Stimulated activated CD8-positive, alpha-beta memory T cell treated with anti-CD3 and anti-CD28 coated beads, Interleukin-15, amount 100 ng/mL, for 48 hours (primary cell): Measurements from ENCODE around the gene CDK6.
"Not testable (repeated sequence)": the region's sequence is repeated elsewhere in the genome, so short reads cannot be mapped to it uniquely, and the experiment has no call there.

Experiments
- DNase-seq, 2 donors: peaks; one replicate each; pipeline ENCODE4 v3.0.0-alpha.2; 2020; ENCODE audit warnings: low read depth in 2 of 2

Gene CDK6

DNA sequence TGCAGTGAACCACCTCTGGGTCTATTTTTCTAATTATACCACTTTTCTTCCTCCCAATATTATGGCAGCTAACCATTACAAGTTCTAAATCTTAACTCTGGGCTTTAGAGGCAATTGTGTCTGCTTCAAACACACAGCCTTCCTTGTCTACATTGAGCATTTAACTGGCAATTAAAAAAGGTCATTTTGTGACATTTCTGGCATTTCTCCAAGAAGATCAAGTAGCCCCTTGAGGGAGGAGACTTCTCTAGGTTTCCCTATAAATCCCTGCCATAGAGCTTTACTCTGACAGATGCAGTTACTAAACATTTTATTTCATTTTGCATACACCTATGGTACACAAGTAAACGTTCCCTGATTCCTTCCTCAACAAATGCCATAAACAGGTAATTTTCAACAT is 212.8 kb downstream of the CDK6 start:
- no peak for DNase-seq

DNA sequence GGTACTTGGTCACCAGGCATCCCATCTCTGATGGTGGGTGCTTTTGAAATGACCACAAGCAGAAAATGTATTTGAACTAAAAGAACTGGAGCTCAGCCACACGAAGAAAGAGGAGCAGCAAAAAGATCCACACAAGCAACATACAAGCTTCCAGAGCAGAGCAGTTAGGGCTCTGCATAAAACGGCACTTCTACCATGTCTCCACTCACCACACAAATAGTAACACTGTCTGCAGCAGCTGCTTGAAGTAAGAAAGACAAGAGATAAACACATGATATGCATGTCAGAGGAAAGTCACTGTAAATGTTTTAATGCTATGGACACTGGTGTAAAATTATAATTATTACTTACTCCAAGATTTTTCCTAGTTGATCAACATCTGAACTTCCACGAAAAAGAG is 213.7 kb downstream of the CDK6 start:
- no peak for DNase-seq

DNA sequence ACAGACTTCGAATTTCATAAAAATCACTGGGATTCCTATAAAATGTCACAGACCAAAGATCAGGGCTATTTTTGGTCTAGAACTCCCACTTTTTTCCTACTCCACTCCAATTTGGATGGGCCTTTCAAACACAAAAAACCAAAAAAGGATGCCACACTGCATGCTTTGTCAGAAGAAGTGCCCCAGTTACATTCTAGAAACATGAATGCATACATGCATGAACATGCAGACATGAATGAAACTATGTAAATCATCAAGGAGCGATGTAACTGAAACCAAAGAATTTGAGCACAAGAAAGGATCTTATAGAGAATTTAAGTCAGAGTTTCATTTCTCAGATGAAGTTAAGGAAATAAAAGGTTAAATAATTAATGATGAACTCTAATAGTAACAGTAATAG is 214.3 kb downstream of the CDK6 start:
- no peak for DNase-seq

DNA sequence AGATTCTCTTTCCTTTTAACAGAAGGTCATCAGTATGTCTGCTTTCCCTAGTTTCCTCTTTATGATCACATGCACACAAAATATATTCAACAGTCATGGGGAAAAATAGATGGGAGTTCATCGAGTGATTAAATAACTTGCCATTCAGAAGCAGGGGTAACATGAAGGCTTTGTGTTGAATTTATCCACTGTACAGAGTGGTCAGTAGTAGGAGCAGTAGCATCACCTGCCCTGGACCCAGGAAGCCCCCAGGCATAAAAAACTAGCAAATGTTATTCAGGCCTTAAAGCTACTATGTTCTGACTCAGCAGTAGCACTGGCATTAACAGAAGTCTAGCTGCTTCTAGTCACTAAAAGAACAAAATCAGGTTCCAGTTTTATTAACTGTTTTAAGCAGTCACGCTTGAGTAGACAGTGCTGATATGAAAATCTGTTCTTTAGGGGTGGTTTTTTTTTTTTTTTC is 214.8 kb downstream of the CDK6 start:
- DNase-seq, result no peak

DNA sequence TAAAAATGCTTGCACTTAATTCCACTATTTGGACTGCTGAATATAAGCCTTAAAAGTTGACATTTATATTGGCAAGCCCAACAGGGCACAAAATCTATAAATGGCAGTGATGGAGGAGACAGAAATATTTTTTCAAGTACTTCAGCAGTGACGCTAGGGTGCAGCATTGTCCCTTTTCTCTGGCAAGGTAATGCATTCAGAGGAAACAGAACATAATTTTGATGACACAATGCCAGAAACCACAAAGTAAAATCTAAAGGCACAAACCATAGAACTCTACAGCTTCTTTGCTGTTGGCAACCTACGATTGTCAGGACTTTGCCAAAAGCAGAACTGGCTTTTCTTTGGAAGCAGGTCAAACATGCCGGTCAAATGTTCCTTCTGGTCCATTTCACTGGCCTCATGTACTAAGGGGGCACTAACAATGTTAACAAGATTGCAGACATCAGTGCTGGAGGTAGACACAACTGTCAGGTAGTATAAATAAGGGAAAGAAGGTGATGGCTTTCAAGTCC is 215.3 kb downstream of the CDK6 start:
- DNase-seq, result peak; percentile 56 to 65

DNA sequence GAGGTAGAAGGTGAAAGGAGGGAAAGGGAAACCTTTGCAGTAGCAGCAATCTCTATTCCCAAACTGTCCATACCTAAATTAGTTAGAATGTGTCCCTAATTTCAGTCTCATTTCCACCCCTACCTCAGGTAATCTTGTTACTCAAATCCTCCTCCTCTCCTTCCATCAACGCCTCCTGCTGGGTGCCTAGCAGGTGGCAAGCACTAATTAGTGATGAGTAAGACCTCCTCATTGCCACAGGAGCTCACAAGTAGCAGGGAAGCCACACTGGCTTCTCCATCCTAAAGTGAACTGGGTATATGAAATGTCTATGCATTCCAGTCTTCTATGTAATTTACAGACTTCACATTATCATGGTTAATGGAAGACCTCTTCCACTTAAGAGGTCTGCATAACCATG is 220.5 kb downstream of the CDK6 start:
- no peak for DNase-seq

DNA sequence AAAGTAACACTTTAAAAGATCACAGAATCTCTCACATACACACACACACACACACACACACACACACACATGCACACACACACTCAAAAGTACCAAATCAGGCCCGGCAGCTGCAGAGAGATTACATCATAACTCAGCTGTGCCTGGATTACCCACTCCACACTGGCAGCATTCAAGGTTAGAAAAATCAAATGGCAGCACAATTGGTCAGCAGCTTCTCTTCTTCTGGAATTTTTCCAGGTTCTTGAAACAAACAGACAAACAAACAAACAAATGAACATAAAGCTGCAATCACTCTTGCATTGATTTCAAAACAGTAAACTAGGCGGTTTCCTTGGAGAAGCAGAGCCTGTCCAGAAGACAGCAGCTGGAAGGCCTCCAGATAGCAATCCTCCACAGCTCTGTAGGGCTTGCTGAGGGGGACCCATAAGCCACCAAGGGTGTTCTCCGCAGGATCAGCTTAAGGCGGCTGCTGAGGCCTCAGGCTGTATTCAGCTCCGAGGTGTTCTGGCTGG is 221.7 kb downstream of the CDK6 start:
- DNase-seq, result no peak

DNA sequence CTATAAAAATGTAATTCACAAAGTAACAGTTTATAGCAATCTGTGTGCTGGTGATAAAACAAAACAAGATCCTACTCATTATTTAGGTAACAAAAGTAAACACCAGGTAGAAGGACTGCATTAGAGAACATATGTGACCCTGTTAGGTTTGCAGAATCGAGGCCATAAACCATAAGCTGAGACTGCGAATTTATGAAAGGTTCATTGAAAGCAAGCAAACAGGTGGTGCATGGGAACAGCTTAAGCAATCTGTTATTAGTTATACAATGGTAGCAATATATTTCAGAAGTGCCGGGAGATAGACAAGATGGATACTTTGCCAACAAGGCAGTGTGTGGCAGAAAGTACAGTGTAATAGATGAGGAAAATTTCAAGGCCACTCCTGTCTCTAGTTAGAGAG is 222.7 kb downstream of the CDK6 start:
- DNase-seq, result no peak

DNA sequence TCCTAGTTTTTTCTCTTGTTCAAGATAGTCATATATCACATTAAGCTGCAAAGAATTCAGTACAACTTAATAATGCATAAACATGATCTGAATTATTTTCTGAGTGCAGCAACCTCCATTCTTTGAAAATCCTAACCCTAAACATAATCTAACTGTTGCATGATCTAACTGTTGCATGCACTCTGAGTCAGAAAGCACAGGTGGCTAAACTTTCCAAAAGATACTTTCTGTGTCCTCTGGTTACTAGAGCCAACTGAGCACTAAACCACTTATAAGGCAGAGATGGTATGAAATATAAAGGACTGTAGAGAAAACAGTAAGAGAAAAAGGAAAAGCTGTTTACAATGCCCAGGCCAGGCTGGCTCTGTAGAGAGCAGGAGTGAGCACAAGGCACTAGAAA is 223.2 kb downstream of the CDK6 start:
- no peak for DNase-seq

DNA sequence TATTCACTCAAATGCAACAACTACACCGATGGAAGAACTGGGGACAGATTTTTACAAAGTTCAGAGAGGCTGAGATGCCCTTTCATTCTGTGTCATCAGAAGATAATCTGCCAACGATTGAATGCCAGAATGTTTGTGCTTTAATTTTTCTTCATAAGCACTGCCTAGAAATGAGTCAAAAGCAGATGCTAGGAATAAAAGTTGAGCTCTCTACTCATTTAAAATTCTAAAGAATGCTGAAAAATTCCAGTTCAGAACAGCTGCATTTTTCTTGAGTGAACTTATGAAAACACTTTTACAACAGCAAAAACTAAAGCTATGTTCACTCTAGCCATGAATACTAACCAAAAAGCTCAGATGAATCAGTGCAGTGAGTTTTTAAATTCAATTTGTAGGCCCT is 223.9 kb downstream of the CDK6 start:
- no peak for DNase-seq

DNA sequence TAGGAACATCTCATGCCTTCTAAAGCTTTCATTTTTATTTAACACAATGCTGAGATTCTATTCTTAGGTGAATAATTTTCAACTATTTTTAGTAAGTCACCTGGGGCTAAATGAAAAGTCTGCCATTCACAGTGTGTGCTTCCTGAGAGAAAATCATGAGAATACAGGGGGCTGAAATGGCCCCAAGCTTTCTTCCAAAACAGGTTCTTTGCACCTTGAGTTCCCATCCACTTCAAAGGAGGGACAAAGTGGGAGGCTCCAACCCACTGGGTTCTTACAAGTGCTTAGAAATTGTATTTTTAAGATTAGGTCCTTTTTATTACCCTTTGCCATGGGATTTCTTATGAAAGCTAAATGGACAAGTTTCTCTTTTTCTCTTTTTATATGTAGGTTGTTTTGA is 224.6 kb downstream of the CDK6 start:
- DNase-seq, result no peak

DNA sequence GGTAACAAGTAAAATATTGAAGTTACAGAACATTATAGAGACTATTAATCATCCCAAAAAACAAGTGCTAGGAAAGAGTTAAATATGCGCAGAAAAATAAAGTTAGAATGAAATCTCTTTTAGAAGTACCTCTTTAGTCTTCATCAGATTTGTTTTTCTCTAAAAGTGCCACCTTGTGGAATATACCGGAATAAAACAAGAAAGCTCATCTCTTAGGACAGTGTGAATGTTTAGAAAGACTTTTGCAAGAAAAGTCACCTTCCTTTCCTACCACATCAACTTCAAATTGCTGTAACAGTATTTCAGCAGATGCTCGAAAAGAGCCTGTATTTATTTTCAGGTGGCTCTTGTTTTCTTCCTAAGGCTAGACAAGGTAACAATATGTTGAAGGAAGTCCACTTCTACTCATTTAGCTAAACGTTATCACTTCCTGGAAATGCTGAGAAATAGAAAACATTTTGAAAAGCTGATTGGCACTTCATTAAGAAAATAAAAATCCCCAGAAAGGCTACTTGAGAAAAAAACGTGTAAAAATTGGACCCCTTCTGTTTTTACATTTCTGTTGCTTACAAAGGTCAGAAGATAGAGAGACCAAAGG is 226.4 kb downstream of the CDK6 start:
- no peak for DNase-seq

DNA sequence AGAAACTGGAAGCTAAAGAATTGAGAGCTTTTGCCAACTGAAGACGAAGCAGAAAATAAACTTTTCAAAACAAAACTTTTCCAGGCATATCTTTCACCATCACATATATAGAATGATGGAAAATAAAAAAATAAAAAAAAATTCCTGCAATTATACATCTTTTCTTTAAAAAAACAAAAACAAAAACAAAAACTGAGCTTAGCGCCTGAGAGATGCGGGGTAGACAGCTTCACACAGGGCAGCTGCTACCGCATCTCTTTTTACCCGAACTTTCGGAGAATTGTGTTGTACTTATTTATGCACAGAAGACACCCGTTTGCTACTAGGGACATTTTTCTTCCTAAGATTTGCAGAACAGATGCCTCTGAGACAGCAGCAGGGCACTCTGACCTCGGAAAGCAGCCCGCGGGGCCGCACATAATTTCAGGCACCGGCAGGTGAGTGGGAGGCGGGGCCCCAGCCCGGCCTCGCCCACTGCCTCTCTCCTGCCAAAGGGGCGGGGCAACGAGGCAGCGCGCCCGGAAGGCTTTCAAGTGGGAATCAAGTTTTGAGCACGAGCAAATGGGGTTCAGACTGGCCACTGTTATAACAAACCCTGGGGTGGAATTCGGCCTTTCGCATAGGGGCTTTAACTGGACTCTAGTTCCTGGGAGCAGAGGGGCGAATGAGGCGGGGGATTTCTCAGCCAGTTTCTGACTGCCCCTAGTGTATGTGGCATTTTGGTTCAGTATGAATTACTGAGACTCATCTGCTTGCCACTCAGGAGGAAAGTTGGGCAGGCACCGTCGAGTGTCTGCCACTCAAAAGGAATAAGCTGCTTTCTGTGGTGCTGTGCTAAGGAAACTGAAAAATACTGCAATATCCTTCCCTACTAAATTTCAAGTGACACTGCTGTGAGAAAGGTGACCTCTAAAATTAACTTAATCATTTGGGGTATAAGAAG is 227.7 kb downstream of the CDK6 start:
- DNase-seq, result no peak

DNA sequence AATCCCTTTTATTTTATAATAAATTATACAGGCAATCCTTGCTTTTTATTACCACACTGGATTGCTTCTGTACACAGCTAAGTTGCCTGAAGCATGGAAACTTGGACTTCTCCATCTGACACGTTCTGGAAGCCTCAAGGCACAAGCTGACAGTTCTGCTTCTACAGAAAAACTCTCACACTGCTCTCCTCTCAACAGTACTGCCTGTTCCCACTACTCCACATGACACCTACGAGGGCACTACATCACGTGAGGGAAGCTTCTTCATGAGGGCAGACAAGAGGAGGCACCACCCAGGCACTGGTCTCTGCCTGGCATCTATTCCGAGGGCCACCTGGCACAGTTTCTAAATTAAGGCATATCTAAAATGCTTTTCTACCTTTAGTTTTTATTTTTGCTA is 229.4 kb downstream of the CDK6 start:
- DNase-seq, result no peak

DNA sequence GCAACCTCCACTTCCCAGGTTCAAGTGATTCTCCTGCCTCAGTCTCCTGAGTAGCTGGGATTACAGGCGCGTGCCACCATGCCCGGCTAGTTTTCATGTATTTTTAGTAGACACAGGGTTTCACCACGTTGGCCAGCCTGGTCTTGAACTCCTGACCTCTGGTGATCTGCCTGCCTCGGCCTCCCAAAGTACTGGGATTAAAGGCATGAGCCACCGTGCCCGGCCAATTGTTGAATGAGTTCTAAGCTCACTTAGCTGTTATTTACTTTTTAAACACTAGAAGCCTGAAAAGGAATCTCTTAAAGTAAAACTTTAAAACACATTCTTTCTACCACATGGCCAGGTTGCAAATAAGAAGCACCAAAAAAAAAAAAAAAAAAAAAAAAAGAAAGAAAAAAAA is 231.9 kb downstream of the CDK6 start:
- DNase-seq, result not testable (repeated sequence)

DNA sequence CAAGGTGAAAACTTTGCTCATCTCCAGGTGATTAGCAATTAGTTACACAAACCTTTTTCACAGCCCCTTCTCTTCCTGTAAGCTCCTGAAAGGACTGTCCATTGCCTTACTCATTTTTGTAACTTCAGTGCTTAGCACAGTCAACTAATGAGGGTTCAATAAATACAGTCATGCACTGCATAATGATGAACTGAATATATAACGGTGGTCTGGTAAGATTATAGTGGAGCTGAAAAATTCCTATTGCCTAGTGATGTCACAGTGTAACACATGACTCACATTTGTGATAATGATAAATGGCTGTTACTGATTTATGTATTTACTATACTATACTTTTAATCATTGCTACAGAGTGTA is 233.3 kb downstream of the CDK6 start:
- DNase-seq, result no peak

DNA sequence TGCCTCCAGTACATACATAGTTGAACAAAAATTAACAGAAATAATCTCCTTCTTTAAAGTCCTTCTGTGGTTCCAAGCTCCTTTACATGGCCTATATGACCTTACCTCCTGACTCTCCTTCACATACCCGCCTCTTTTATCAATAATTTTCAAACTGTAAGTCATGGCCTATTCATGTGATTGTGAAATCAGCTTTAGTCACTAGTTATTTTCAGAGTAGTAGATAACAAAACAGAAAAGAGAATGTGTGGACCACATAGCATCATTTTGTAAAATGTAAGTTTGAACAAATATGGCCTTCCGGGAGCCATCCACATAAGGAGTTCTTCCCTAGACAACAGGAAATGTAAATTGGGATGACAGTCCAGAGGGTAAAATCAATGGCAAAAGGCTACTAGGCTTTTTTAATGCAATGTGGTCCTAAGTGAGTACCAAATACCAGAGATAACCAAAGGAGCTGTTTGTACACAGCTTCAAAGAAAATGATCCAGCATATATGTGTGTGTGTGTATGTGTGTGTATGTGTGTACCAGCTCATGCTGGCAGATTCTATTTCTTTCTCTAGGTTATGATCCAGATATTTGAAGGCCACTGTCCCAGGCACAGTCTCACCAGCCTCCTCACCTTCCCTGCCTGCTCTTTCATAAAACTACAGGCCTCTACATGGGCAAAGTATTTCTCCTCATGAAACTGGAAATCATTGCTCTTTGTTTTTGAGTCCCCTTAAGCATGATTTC is 233.9 kb downstream of the CDK6 start:
- no peak for DNase-seq

DNA sequence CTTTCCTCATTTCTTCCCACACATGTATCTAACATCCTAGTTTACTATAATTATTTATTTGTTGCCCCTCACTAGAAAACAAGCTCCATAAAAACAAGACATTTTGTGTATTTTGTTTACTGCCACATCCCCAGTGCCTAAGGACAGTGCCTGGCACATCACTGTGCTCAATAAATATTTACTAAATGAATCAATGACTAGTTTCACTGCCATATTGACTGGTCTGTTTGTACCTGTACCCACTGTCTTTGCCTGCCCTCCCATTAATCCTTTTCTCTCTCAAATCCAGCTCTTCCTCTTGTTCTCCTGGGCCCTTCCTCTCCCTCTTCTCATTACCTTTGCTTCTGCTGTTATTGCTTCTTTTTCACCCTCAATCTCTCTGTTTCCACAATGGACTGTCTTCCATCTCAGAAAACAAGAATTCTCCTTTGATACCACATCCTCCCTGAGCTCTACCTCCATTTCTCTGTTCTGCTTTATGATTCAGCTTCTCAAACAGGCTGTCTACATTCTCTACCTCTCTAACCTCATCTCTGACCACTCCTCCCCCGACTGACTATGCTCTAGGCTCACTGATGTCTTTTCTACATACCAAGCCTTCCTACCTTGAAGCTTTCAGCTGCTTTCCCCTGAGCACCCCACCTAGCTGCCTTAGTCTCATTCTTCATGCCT is 237.9 kb downstream of the CDK6 start:
- DNase-seq, result no peak

DNA sequence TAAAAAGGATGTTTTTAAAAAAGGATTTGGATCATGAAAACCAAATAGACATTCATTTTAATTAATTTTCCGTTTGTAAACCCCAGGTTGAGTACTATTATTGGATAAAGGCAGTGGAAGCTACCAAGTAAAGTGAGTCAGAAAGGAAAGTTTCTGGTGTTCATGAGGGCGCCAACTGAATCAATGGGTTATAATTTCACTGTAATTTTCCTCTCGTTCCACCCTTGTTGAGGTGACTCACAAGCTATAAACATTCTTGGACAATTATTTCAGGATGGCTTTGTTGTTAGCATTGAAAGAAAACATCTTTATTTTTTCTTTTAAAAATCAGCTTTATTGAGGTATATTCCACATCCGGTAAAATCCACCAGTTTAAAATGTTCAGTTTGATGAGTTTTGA is 241.1 kb downstream of the CDK6 start:
- DNase-seq, result no peak

DNA sequence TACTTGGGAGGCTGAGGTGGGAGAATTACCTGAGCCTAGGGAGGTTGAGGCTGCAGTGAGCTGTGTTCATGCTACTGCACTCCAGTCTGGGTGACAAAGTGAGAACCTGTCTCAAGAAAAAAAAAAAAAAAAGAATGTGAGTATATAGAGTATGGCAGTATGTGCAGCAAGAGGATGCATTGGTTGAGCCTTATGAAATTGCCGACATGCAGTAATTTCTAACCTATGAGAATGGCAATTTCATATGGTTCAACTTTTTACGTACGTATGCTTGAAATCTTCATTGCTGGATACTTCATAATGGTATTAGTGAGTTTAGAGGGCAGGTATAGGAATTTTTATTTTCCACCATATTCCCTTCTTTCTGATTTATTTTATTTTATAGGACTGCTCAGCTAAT is 241.6 kb downstream of the CDK6 start:
- no peak for DNase-seq

DNA sequence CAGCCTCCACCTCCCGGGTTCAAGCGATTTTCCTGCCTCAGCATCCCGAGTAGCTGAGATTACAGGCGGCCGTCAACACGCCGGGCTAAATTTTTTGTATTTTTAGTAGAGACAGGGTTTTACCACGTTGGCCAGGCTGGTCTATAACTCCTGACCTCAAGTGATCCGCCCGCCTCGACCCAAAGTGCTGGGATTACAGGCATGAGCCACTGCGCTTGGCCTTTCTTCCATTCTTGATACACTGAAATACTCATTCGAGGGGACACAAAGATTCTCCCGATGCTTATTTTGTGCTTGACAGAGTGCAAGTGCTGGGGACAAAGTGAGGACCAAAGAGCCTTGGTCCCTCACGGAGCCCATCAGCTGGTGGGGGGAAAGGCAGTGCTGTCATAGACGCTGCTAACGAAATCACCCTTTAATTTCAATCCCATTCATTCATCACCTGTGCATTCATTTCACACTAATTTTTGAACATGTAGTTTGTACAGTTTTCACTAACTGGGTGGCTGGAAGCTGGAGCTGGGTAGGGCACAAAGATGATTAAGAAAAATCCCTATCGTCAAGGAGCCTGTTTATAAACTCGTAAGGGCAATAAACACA is 245.6 kb downstream of the CDK6 start:
- DNase-seq, result no peak
